NB4 (cell line): Measurements from ENCODE around the gene CD55.

Source experiments
- POLR2A ChIP-seq: IDR thresholded peaks from 2 replicates; pipeline ENCODE4 v1.6.1; 2011; ENCODE audit warnings: mild to moderate bottlenecking; ENCODE audit not compliant: insufficient read length; ENCODE audit errors: extremely low read depth
- TF ChIP-seq, protein P1 (sequence below): IDR thresholded peaks from one replicate; pipeline ENCODE4 v1.5.1; 2012; ENCODE audit warnings: low read depth, low read length
- TF ChIP-seq, protein P2 (sequence below): IDR thresholded peaks from 2 replicates; pipeline ENCODE4 v1.6.1; 2011; ENCODE audit warnings: low read depth, low read length

DNA sequence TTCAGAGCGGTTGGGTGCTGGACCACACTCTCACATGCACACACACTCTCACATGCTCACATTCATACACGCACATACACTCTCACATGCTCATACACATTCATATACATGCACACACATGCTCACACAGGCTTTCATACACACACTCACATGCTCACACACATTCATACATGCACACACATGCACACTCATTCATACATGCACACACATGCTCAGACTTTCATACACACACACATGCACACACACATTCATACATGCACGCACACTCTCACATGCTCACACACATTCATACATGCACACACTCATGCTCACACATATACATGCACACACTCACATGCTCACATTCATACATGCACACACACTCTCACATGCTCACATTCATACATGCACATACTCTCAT is 6.0 kb upstream of the CD55 start:
- TF ChIP-seq POLR2A = no peak
- TF ChIP-seq, protein P1, sequence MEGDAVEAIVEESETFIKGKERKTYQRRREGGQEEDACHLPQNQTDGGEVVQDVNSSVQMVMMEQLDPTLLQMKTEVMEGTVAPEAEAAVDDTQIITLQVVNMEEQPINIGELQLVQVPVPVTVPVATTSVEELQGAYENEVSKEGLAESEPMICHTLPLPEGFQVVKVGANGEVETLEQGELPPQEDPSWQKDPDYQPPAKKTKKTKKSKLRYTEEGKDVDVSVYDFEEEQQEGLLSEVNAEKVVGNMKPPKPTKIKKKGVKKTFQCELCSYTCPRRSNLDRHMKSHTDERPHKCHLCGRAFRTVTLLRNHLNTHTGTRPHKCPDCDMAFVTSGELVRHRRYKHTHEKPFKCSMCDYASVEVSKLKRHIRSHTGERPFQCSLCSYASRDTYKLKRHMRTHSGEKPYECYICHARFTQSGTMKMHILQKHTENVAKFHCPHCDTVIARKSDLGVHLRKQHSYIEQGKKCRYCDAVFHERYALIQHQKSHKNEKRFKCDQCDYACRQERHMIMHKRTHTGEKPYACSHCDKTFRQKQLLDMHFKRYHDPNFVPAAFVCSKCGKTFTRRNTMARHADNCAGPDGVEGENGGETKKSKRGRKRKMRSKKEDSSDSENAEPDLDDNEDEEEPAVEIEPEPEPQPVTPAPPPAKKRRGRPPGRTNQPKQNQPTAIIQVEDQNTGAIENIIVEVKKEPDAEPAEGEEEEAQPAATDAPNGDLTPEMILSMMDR = no peak
- TF ChIP-seq, protein P2, sequence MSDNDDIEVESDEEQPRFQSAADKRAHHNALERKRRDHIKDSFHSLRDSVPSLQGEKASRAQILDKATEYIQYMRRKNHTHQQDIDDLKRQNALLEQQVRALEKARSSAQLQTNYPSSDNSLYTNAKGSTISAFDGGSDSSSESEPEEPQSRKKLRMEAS = no peak
